ENCODE results near the gene TCF12. TPM values are rescaled to one million over a fixed set of nuclear protein-coding genes. Genes with fewer than 3 reads are reported as not detected.

Gene TCF12
- total RNA-seq, 1 donor from 2014 or later: 194 TPM

DNA sequence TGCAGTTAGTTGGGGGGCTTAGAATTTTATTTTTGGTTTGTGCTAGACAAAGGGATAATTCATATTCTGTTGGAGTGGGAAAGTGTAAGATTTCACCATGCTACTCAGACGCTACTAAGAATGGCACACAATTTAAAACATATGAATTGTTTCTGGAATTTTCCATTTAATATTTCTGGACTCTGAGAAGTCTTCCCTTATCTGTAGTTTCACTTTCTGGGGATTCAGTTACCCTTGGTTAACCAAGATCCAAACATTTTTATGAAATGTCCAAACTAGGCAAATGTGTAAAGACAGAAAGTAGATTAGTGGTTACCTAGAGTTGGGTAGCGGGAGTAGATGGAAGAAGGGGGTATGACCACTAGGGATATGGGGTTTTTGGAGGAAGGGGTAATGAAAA, 53.1 kb downstream of the TCF12 start:
- TF ChIP-seq CTCF (IDR thresholded peaks at IDR 0.05; ENCODE audit: unreplicated experiment): no peak
- Mint-ChIP-seq H3K9me3 (peaks cover 5% of the 10 kb centered on the region), H3K27ac (no peak overlapping the region), H3K27me3 (ENCODE audit: low read depth) (no peaks in the 10 kb centered on the region), H3K4me1 (peaks cover 44% of the 10 kb centered on the region), H3K36me3 (peaks cover 6% of the 10 kb centered on the region), H3K4me3 (no peak overlapping the region)
- DNase-seq (ENCODE audit: low spot score in 2 of 2, unreplicated experiment in 2 of 2): no peak

DNA sequence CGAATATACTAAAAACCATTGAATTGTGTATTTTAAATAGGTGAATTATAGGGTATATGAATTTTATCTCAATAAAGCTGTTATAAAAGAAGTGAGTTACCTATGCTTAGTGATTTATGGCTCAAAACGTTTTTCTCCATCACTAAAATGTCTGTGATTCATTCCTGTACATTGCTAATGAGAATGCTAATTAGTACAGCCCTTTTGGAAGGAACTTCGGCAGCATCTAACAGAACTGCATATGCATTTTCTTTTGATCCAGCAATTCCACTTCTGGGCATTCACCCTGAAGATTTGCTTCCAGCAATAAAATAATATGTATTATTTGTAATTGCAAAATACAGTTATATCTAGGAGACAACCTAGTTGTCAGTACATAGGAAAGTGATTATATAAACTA, 53.6 kb downstream of the TCF12 start:
- TF ChIP-seq CTCF (IDR thresholded peaks at IDR 0.05; ENCODE audit: unreplicated experiment): no peak
- peaks cover 44% of the 10 kb centered on the region for H3K4me1 Mint-ChIP-seq
- H3K27me3 Mint-ChIP-seq (ENCODE audit: low read depth): no peaks in the 10 kb centered on the region
- no peak overlapping the region for H3K4me3 Mint-ChIP-seq
- no peak for DNase-seq (ENCODE audit: low spot score in 2 of 2, unreplicated experiment in 2 of 2)
- H3K27ac Mint-ChIP-seq: no peak overlapping the region
- H3K36me3 Mint-ChIP-seq: peaks cover 6% of the 10 kb centered on the region
- peaks cover 5% of the 10 kb centered on the region for H3K9me3 Mint-ChIP-seq

- peaks cover 42% of the 10 kb centered on the region for H3K4me1 Mint-ChIP-seq
Observed at GRCh38 chr15:56972426-56972825, 54.0 kb downstream of the TCF12 start.

DNA sequence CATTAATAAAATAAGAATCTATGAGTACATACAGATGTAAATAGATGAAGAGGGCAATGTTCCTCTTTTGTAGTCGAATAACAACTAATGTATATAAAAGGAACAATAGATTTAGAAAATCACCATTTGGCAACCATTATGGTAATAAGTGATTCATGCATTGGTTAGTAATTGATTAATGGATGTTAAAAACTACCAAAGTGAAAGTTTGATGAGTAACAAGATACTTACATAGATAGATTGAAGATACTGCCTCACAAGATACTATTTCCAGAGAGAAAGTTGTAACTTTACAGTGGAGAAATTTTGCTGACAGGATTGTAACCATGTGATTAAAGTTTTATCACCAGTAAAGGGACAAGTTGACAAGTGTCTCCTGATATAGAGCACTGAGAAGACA, 55.0 kb downstream of the TCF12 start:
- no peak for DNase-seq (ENCODE audit: low spot score in 2 of 2, unreplicated experiment in 2 of 2)
- no peak for TF ChIP-seq CTCF (IDR thresholded peaks at IDR 0.05; ENCODE audit: unreplicated experiment)
- no peaks in the 10 kb centered on the region for H3K27me3 Mint-ChIP-seq (ENCODE audit: low read depth)
- no peak overlapping the region for H3K4me3 Mint-ChIP-seq
- H3K4me1 Mint-ChIP-seq: peaks cover 38% of the 10 kb centered on the region
- H3K36me3 Mint-ChIP-seq: peaks cover 6% of the 10 kb centered on the region
- H3K27ac Mint-ChIP-seq: no peak overlapping the region
- peaks cover 5% of the 10 kb centered on the region for H3K9me3 Mint-ChIP-seq

More at GRCh38 chr15:56972426-56972825, 54.0 kb downstream of the TCF12 start:
- TF ChIP-seq CTCF (IDR thresholded peaks at IDR 0.05; ENCODE audit: unreplicated experiment): no peak
- Mint-ChIP-seq H3K9me3 (peaks cover 5% of the 10 kb centered on the region), H3K36me3 (peaks cover 6% of the 10 kb centered on the region), H3K27me3 (ENCODE audit: low read depth) (no peaks in the 10 kb centered on the region), H3K27ac (no peak overlapping the region), H3K4me3 (no peak overlapping the region)
- DNase-seq (ENCODE audit: low spot score in 2 of 2, unreplicated experiment in 2 of 2): no peak

- no peak overlapping the region for H3K27ac Mint-ChIP-seq
- peaks cover 1% of the 10 kb centered on the region for H3K36me3 Mint-ChIP-seq
- no peaks in the 10 kb centered on the region for H3K9me3 Mint-ChIP-seq
- H3K4me3 Mint-ChIP-seq: no peak overlapping the region
- no peaks in the 10 kb centered on the region for H3K27me3 Mint-ChIP-seq (ENCODE audit: low read depth)
- peaks cover 38% of the 10 kb centered on the region for H3K4me1 Mint-ChIP-seq
- no peak for TF ChIP-seq CTCF (IDR thresholded peaks at IDR 0.05; ENCODE audit: unreplicated experiment)
- DNase-seq (ENCODE audit: low spot score in 2 of 2, unreplicated experiment in 2 of 2): no peak
Observed at GRCh38 chr15:56977232-56977631, 58.8 kb downstream of the TCF12 start.

Data from mesothelial cell of epicardium (in vitro differentiated cells).